B cell (primary cell): ENCODE measurements around the gene FRG2B. TPM values are rescaled to one million over a fixed set of nuclear protein-coding genes. Genes with fewer than 3 reads are reported as not detected.

ENCODE experiments used
- ATAC-seq: fragments of 200-7000 bp; cut with Tn5 transposase; one replicate; pipeline ENCODE4 v1.10.0; 2021; ENCODE audit warnings: low read depth, mild to moderate bottlenecking, moderate number of reproducible peaks, moderate library complexity
- CTCF ChIA-PET: fragments of 350-600 bp; sonication (Branson Sonifier 250); formaldehyde crosslinking; loops from one replicate; lab custom pipeline; 2021; ENCODE audit warnings: antibody characterized with exemption, inconsistent platforms; lab: Charles Lee
- POLR2A ChIA-PET: fragments of 350-600 bp; sonication (Branson Sonifier 250); formaldehyde crosslinking; loops from one replicate; lab custom pipeline; 2021; ENCODE audit warnings: antibody characterized with exemption; lab: Charles Lee
- DNase-seq: peaks from one replicate; pipeline ENCODE4 v3.0.0; 2013
- H2AFZ ChIP-seq: 2 replicates; pipeline ENCODE4 v1.6.1; 2012; ENCODE audit warnings: mild to moderate bottlenecking, low read depth, low read length; ENCODE audit not compliant: insufficient read depth, poor library complexity, severe bottlenecking
- H3K27ac ChIP-seq, 2 donors: 1 replicate in 1 of 2; 2 replicates in 1 of 2; pipeline ENCODE4 v1.5.1; 2012 to 2013; ENCODE audit warnings: low read length in 2 of 2, mild to moderate bottlenecking in 2 of 2, moderate library complexity in 1 of 2
- H3K27me3 ChIP-seq, 4 experiments: fragments of 200-600 bp in 1 of 4; sonication (generic) in 1 of 4; replicated peaks in 1 of 4; 1 replicate in 2 of 4; 2 replicates in 2 of 4; pipeline versions ENCODE4 v1.6.1 to v1.7.0; 2013 to 2016; ENCODE audit warnings: low read length in 3 of 4, mild to moderate bottlenecking in 2 of 4, mixed read lengths in 1 of 4, moderate library complexity in 1 of 4; ENCODE audit not compliant: insufficient read depth in 4 of 4, control insufficient read depth in 3 of 4; ENCODE audit errors: control extremely low read depth in 1 of 4
- H3K36me3 ChIP-seq, 2 experiments: replicated peaks in 1 of 2; 1 replicate in 1 of 2; 2 replicates in 1 of 2; pipeline versions ENCODE4 v1.6.1 to v1.7.1; 2013; ENCODE audit warnings: low read length in 1 of 2; ENCODE audit not compliant: insufficient read depth in 2 of 2, control insufficient read depth in 1 of 2; ENCODE audit errors: control extremely low read depth in 1 of 2, extremely low read depth in 1 of 2
- H3K4me1 ChIP-seq, 2 donors: fragments of 200-600 bp in 1 of 2; sonication (generic) in 1 of 2; 1 replicate in 1 of 2; 2 replicates in 1 of 2; pipeline versions ENCODE4 v1.5.1 to v1.6.1; 2013 to 2017; ENCODE audit warnings: low read length in 2 of 2; ENCODE audit not compliant: control insufficient read depth in 2 of 2, insufficient read depth in 2 of 2
- H3K4me2 ChIP-seq: replicated peaks from 2 replicates; pipeline ENCODE3; 2012; ENCODE audit warnings: mild to moderate bottlenecking, low read depth, low read length; ENCODE audit not compliant: poor library complexity, severe bottlenecking
- H3K4me3 ChIP-seq, 5 experiments: fragments of 200-600 bp in 1 of 5; sonication (generic) in 1 of 5; 1 replicate in 3 of 5; 2 replicates in 2 of 5; pipeline versions ENCODE4 v1.5.1 to v1.7.0; 2011 to 2016; ENCODE audit warnings: low read length in 4 of 5, mild to moderate bottlenecking in 4 of 5, low read depth in 2 of 5, control low read depth in 1 of 5, moderate library complexity in 1 of 5; ENCODE audit not compliant: insufficient read depth in 1 of 5; ENCODE audit errors: control extremely low read depth in 1 of 5, extremely low read depth in 1 of 5
- H3K79me2 ChIP-seq: fragments of 200-600 bp; sonication (generic); one replicate; pipeline ENCODE4 v1.6.0; 2016; ENCODE audit warnings: low read length; ENCODE audit not compliant: control insufficient read depth, insufficient read depth
- H3K9ac ChIP-seq: fragments of 200-600 bp; sonication (generic); 2 replicates; pipeline ENCODE4 v1.6.1; 2017; ENCODE audit warnings: mild to moderate bottlenecking, low read length, moderate library complexity
- H3K9me3 ChIP-seq, 3 donors: one replicate each; pipeline versions ENCODE4 v1.6.1 to v1.7.1; 2013; ENCODE audit warnings: low read length in 2 of 3; ENCODE audit not compliant: control insufficient read depth in 2 of 3, insufficient read depth in 1 of 3; ENCODE audit errors: control extremely low read depth in 1 of 3
- H4K20me1 ChIP-seq: 2 replicates; pipeline ENCODE4 v1.6.0; 2012; ENCODE audit warnings: mild to moderate bottlenecking, low read length; ENCODE audit not compliant: insufficient read depth, control insufficient read depth, poor library complexity, severe bottlenecking
- H3K27ac Mint-ChIP-seq: one replicate; pipeline ENCODE4 v1.8.0; 2021; ENCODE audit warnings: mixed read lengths
- H3K27me3 Mint-ChIP-seq: one replicate; pipeline ENCODE4 v1.8.0; 2021; ENCODE audit warnings: mixed read lengths
- H3K4me1 Mint-ChIP-seq: one replicate; pipeline ENCODE4 v1.8.0; 2021; ENCODE audit warnings: mixed read lengths
- H3K4me3 Mint-ChIP-seq: one replicate; pipeline ENCODE4 v1.8.0; 2021; ENCODE audit warnings: mixed read lengths
- H3K9me3 Mint-ChIP-seq: one replicate; pipeline ENCODE4 v1.8.0; 2022; ENCODE audit warnings: mixed read lengths; ENCODE audit not compliant: insufficient read depth
- CTCF ChIP-seq: fragments of 200-600 bp; IDR thresholded peaks from one replicate; pipeline ENCODE4 v1.8.0; 2022; ENCODE audit warnings: antibody characterized with exemption, mild to moderate bottlenecking
- EZH2 ChIP-seq: IDR thresholded peaks from 2 replicates; pipeline ENCODE4 v1.6.1; 2012; ENCODE audit warnings: borderline replicate concordance, low read depth, mild to moderate bottlenecking, moderate library complexity, low read length; ENCODE audit not compliant: insufficient read depth, poor library complexity, severe bottlenecking
- WGBS: methylation state at CpG from one replicate; pipeline ENCODE4 v1.1.5; 2013; ENCODE audit warnings: missing lambda C conversion rate; ENCODE audit not compliant: insufficient coverage; 5-methylcytosine and 5-hydroxymethylcytosine counted together
- intact Hi-C: fragments of 100-400 bp; cut with micrococcal nuclease; formaldehyde crosslinking; loops from one replicate; pipeline ENCODE4 v1.10.0; 2022
- polyA plus RNA-seq: library from polyadenylated mRNA; depleted of rRNA; stranded (reverse); fragments of >200 nt; gene quantifications from 2 replicates; pipeline ENCODE4 v1.2.3, GENCODE V29; 2012
- total RNA-seq, 2 donors: library from RNA; stranded (reverse); fragments of 120-200 nt in 1 of 2; gene quantifications; 1 replicate in 1 of 2; 2 replicates in 1 of 2; pipeline versions ENCODE4 v1.2.3 to v1.2.4, GENCODE V29; 2013 to 2022

Gene FRG2B
- total and polyA plus RNA-seq, 2 donors (not counting 1 experiment from before 2014, with no cell fraction given): not detected

- TF ChIP-seq CTCF: no peak
- TF ChIP-seq EZH2: no peak
- DNase-seq: no peak
- no peak overlapping the region for H3K4me3 ChIP-seq
- H3K27ac ChIP-seq: no peak overlapping the region
- ATAC-seq: no peak
- no peak overlapping the region for H2AFZ ChIP-seq
- H3K4me3 Mint-ChIP-seq: no peak overlapping the region
- no peaks in the 10 kb centered on the region for H3K79me2 ChIP-seq
- no peak overlapping the region for H3K9ac ChIP-seq
- H3K4me1 Mint-ChIP-seq: no peaks in the 10 kb centered on the region
- H3K36me3 ChIP-seq: no peaks in the 10 kb centered on the region
- H3K27me3 ChIP-seq: peaks cover 0 to 5% (median 0%) of the 10 kb centered on the region in 4 experiments
- 92% methylated on average over 10 of the region's 10 CpGs for WGBS
- H3K4me2 ChIP-seq: no peak overlapping the region
- intact Hi-C loops: no loop called here
- no peak overlapping the region for H3K27ac Mint-ChIP-seq
- peaks cover 0 to 6% (median 0%) of the 10 kb centered on the region in 3 donors for H3K9me3 ChIP-seq
- no peaks in the 10 kb centered on the region for H4K20me1 ChIP-seq
- CTCF ChIA-PET: interaction anchor here (1.8 kb wide), 1 partner anchor 285 kb away, joined by 5 read pairs; no protein-coding TSS in a partner anchor
- H3K9me3 Mint-ChIP-seq: peaks cover 3% of the 10 kb centered on the region
- no peaks in the 10 kb centered on the region for H3K4me1 ChIP-seq
- POLR2A ChIA-PET: no interaction called here
- H3K27me3 Mint-ChIP-seq: peaks cover 10% of the 10 kb centered on the region
These were observed 11.6 kb downstream of the FRG2B start for GRCh38 chr10:133614830-133615580.

DNA sequence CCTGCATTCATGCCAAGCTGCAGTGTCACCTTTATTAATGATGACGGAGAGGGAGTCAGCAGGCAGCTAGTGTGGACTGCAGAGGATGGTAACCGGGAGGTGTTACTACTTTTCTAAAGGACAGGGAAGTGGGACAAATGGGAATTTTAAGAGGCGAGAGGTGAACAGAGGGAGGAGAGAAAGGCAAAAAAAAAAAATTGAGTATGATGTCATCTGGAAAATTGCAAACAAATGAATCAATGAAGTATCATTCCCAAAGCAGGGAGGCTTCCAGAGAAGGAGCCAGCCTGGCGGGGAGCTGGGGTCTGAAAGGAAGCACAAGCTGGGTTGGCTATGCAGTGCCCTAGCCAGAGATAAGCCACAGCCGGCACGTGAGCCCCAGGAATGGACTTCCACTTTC lies 12.9 kb downstream of the FRG2B start:
- ATAC-seq (no peak), DNase-seq (no peak)
- Histone ChIP-seq H3K36me3 (no peaks in the 10 kb centered on the region), H4K20me1 (no peaks in the 10 kb centered on the region), H3K4me2 (no peak overlapping the region), H3K4me1 (no peaks in the 10 kb centered on the region), H3K27ac (no peak overlapping the region), H3K9me3 (peaks cover 0 to 6% (median 0%) of the 10 kb centered on the region in 3 donors), H2AFZ (no peak overlapping the region), H3K27me3 (no peaks in the 10 kb centered on the region), H3K4me3 (no peak overlapping the region), H3K9ac (no peak overlapping the region), H3K79me2 (no peaks in the 10 kb centered on the region)
- Mint-ChIP-seq H3K4me1 (no peaks in the 10 kb centered on the region), H3K27me3 (peaks cover 14% of the 10 kb centered on the region), H3K27ac (no peak overlapping the region), H3K9me3 (peaks cover 3% of the 10 kb centered on the region), H3K4me3 (no peak overlapping the region)
- TF ChIP-seq EZH2: no peak
- no peak for TF ChIP-seq CTCF
- intact Hi-C loops: no loop called here
- CTCF ChIA-PET: interaction anchor here (1.8 kb wide), 1 partner anchor 284 kb away, joined by 5 read pairs; no protein-coding TSS in a partner anchor
- POLR2A ChIA-PET: no interaction called here
- WGBS: 65% methylated on average over 4 of the region's 6 CpGs
